ENCODE results near the gene COL5A2.

The COL5A2 gene

DNA sequence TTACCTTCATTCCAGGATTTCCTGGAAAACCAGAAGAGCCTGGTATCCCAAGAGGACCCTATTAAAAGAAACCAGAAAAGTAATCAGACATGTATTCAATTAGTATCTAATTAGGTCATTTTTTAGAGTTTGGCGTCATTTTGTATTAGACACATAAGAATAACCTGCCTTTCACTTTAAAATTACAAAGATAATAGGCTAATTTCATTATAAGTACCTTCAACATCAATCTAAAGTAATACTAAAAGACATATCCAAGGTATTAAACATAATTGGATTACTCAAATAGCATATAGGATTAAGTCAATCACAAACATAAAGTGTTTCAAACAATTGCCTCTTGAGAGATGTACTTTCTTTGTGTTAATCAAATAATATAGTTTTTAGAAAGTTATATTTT lies 107.5 kb downstream of the COL5A2 start:
- Histone ChIP-seq H3K36me3 (ENCODE audit: low read length) (no peaks in the 10 kb centered on the region), H3K27ac (ENCODE audit: low read depth, low read length) (no peak overlapping the region), H3K9me3 (ENCODE audit: insufficient read depth, low read length) (no peaks in the 10 kb centered on the region), H3K9me2 (replicated peaks; ENCODE audit: insufficient read depth, low read length) (no peaks in the 10 kb centered on the region), H2AFZ (ENCODE audit: low read depth, low read length, severe bottlenecking) (no peak overlapping the region), H3K27me3 (ENCODE audit: low read length) (no peaks in the 10 kb centered on the region), H3K4me2 (ENCODE audit: low read depth, low read length, poor library complexity, severe bottlenecking) (no peak overlapping the region), H3K9ac (ENCODE audit: low read length) (no peak overlapping the region), H3K79me2 (ENCODE audit: insufficient read depth, low read length) (no peaks in the 10 kb centered on the region), H3K4me3 (ENCODE audit: insufficient read depth, low read length, poor library complexity, severe bottlenecking) (no peak overlapping the region), H3F3A (ENCODE audit: insufficient read depth) (no peaks in the 10 kb centered on the region), H4K20me1 (ENCODE audit: low read depth, low read length) (no peaks in the 10 kb centered on the region)
- TF ChIP-seq, protein P1, sequence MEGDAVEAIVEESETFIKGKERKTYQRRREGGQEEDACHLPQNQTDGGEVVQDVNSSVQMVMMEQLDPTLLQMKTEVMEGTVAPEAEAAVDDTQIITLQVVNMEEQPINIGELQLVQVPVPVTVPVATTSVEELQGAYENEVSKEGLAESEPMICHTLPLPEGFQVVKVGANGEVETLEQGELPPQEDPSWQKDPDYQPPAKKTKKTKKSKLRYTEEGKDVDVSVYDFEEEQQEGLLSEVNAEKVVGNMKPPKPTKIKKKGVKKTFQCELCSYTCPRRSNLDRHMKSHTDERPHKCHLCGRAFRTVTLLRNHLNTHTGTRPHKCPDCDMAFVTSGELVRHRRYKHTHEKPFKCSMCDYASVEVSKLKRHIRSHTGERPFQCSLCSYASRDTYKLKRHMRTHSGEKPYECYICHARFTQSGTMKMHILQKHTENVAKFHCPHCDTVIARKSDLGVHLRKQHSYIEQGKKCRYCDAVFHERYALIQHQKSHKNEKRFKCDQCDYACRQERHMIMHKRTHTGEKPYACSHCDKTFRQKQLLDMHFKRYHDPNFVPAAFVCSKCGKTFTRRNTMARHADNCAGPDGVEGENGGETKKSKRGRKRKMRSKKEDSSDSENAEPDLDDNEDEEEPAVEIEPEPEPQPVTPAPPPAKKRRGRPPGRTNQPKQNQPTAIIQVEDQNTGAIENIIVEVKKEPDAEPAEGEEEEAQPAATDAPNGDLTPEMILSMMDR (IDR thresholded peaks at IDR 0.05; ENCODE audit: insufficient read depth, low read length, poor library complexity, severe bottlenecking), result no peak
- no peak for TF ChIP-seq EZH2phosphoT487 (conservative IDR thresholded peaks at IDR 0.05; ENCODE audit: low read length)

DNA sequence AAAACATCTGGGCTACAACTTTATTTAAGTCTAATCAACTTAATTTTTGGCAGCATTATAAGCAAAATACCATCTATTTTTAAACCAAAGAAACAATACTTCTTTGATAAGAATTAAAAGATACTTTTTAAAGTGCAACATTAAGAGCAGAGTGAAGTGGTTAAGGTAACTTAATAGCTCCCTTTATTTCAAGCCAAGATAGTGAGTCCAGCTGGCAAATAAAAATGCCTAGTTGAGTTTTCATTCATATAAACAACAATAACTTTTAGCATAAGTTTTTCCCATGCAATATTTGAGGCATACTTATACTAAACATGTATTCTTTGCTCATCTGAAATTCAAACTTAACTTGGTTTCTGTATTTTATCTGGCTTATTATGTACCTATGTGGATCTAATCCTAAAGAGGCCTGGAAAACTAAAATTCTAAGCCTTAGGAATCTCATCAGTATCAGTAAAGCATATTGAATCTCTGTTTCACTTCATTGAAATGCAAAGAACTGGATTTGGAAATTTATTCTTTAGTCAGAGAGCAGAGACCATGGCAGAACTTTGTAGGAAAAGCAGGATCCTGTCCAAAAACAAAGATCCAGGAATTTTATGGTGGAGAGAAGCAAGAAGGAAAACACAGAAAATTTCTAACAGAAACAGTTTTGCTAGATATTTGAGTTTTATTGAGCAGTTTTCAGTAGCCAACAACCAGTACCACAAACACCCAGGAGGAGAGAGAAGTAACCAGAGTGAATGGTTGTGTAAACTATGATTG lies 109.5 kb downstream of the COL5A2 start:
- Histone ChIP-seq H3K9ac (ENCODE audit: low read length) (no peak overlapping the region), H3K27ac (ENCODE audit: low read depth, low read length) (no peak overlapping the region), H3K79me2 (ENCODE audit: insufficient read depth, low read length) (no peaks in the 10 kb centered on the region), H2AFZ (ENCODE audit: low read depth, low read length, severe bottlenecking) (no peak overlapping the region), H4K20me1 (ENCODE audit: low read depth, low read length) (no peaks in the 10 kb centered on the region), H3K36me3 (ENCODE audit: low read length) (no peaks in the 10 kb centered on the region), H3K27me3 (ENCODE audit: low read length) (no peaks in the 10 kb centered on the region), H3K4me2 (ENCODE audit: low read depth, low read length, poor library complexity, severe bottlenecking) (no peak overlapping the region), H3K9me3 (ENCODE audit: insufficient read depth, low read length) (no peaks in the 10 kb centered on the region), H3K4me3 (ENCODE audit: insufficient read depth, low read length, poor library complexity, severe bottlenecking) (no peak overlapping the region), H3F3A (ENCODE audit: insufficient read depth) (no peaks in the 10 kb centered on the region), H3K9me2 (replicated peaks; ENCODE audit: insufficient read depth, low read length) (no peaks in the 10 kb centered on the region)
- no peak for TF ChIP-seq EZH2phosphoT487 (conservative IDR thresholded peaks at IDR 0.05; ENCODE audit: low read length)
- TF ChIP-seq, protein P1 (IDR thresholded peaks at IDR 0.05; ENCODE audit: insufficient read depth, low read length, poor library complexity, severe bottlenecking), result no peak

DNA sequence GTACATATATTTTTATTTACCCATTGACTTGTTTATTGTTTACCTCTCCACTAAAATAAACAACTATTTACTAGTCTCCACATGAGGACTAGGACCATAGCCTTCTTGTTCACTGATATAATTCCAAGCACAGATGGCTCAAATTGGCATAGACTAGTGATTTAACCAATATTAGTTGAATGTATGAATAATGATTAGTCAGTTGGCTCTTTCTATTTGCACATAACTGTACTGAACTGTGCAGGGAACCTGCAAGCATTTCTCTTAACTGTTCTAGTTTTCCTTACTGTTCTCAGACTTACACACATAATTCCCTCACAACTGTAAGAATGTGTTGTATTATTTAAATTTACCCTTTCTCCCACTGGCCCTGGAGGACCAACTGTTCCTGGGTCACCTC lies 113.5 kb downstream of the COL5A2 start:
- Histone ChIP-seq H3K79me2 (ENCODE audit: insufficient read depth, low read length) (no peaks in the 10 kb centered on the region), H4K20me1 (ENCODE audit: low read depth, low read length) (no peaks in the 10 kb centered on the region), H2AFZ (ENCODE audit: low read depth, low read length, severe bottlenecking) (no peak overlapping the region), H3K27me3 (ENCODE audit: low read length) (no peaks in the 10 kb centered on the region), H3K4me3 (ENCODE audit: insufficient read depth, low read length, poor library complexity, severe bottlenecking) (no peak overlapping the region), H3K36me3 (ENCODE audit: low read length) (no peaks in the 10 kb centered on the region), H3K4me2 (ENCODE audit: low read depth, low read length, poor library complexity, severe bottlenecking) (no peak overlapping the region), H3K9me3 (ENCODE audit: insufficient read depth, low read length) (no peaks in the 10 kb centered on the region), H3K9ac (ENCODE audit: low read length) (no peak overlapping the region), H3F3A (ENCODE audit: insufficient read depth) (no peaks in the 10 kb centered on the region), H3K27ac (ENCODE audit: low read depth, low read length) (no peak overlapping the region), H3K9me2 (replicated peaks; ENCODE audit: insufficient read depth, low read length) (no peaks in the 10 kb centered on the region)
- TF ChIP-seq, protein P1 (IDR thresholded peaks at IDR 0.05; ENCODE audit: insufficient read depth, low read length, poor library complexity, severe bottlenecking), result no peak
- no peak for TF ChIP-seq EZH2phosphoT487 (conservative IDR thresholded peaks at IDR 0.05; ENCODE audit: low read length)
